Mononuclear cell (primary cell): ENCODE results near the gene CARMIL1. TPM values are rescaled to one million over a fixed set of nuclear protein-coding genes. Genes with fewer than 3 reads are reported as not detected.
A peak's percentile ranks its signal among the peaks of the same experiment; 100 is the strongest.

Source experiments
- H3K27me3 ChIP-seq: 2 replicates; pipeline ENCODE4 v1.6.0; 2011; ENCODE audit warnings: low read length, control low read depth; ENCODE audit not compliant: insufficient read depth
- H3K4me1 ChIP-seq: 2 replicates; pipeline ENCODE4 v1.5.1; 2011; ENCODE audit warnings: mild to moderate bottlenecking, low read length, control low read depth; ENCODE audit not compliant: insufficient read depth
- H3K4me3 ChIP-seq: 2 replicates; pipeline ENCODE4 v1.5.1; 2011; ENCODE audit warnings: mild to moderate bottlenecking, low read length, moderate library complexity
- H3K9me3 ChIP-seq: 2 replicates; pipeline ENCODE4 v1.5.1; 2011; ENCODE audit warnings: low read depth, mild to moderate bottlenecking, control low read depth, low read length
- total RNA-seq: library from RNA; depleted of rRNA; stranded (reverse); fragments of >200 nt; gene quantifications from one replicate; pipeline ENCODE4 v1.2.3, GENCODE V29; 2012

CARMIL1 gene
- total RNA-seq, 1 donor = 3.1 TPM

GRCh38 chr6:25257686-25258348 is 21.4 kb upstream of the CARMIL1 start:
- Histone ChIP-seq H3K4me1 (no peaks in the 10 kb centered on the region), H3K4me3 (no peak overlapping the region), H3K9me3 (no peaks in the 10 kb centered on the region), H3K27me3 (no peaks in the 10 kb centered on the region)

- no peak overlapping the region for H3K4me3 ChIP-seq
- H3K27me3 ChIP-seq = no peaks in the 10 kb centered on the region
- no peaks in the 10 kb centered on the region for H3K4me1 ChIP-seq
- no peaks in the 10 kb centered on the region for H3K9me3 ChIP-seq
Measured at GRCh38 chr6:25259756-25260155, 19.4 kb upstream of the CARMIL1 start.

GRCh38 chr6:25263657-25264056 is 15.5 kb upstream of the CARMIL1 start:
- no peaks in the 10 kb centered on the region for H3K9me3 ChIP-seq
- H3K4me1 ChIP-seq = no peaks in the 10 kb centered on the region
- H3K4me3 ChIP-seq = no peak overlapping the region
- no peaks in the 10 kb centered on the region for H3K27me3 ChIP-seq

- Histone ChIP-seq H3K27me3 (no peaks in the 10 kb centered on the region), H3K4me1 (no peaks in the 10 kb centered on the region), H3K4me3 (no peak overlapping the region), H3K9me3 (no peaks in the 10 kb centered on the region)
Measured at GRCh38 chr6:25266456-25267100, 12.6 kb upstream of the CARMIL1 start.

GRCh38 chr6:25267662-25268061 is 11.5 kb upstream of the CARMIL1 start:
- Histone ChIP-seq H3K4me3 (no peak overlapping the region), H3K4me1 (no peaks in the 10 kb centered on the region), H3K27me3 (peaks cover 4% of the 10 kb centered on the region), H3K9me3 (no peaks in the 10 kb centered on the region)

- Histone ChIP-seq H3K4me3 (no peak overlapping the region), H3K9me3 (no peaks in the 10 kb centered on the region), H3K4me1 (no peaks in the 10 kb centered on the region), H3K27me3 (peaks cover 4% of the 10 kb centered on the region)
Measured at GRCh38 chr6:25270559-25270958, 8.6 kb upstream of the CARMIL1 start.

GRCh38 chr6:25275436-25275835 is 3.7 kb upstream of the CARMIL1 start:
- H3K4me3 ChIP-seq = no peak overlapping the region
- peaks cover 18% of the 10 kb centered on the region for H3K4me1 ChIP-seq
- H3K27me3 ChIP-seq = peaks cover 6% of the 10 kb centered on the region
- no peaks in the 10 kb centered on the region for H3K9me3 ChIP-seq

GRCh38 chr6:25277386-25277785 is 1.8 kb upstream of the CARMIL1 start:
- H3K9me3 ChIP-seq = no peaks in the 10 kb centered on the region
- H3K27me3 ChIP-seq = peaks cover 5% of the 10 kb centered on the region
- H3K4me1 ChIP-seq = peaks cover 19% of the 10 kb centered on the region
- no peak overlapping the region for H3K4me3 ChIP-seq

GRCh38 chr6:25277857-25278256 is 1.3 kb upstream of the CARMIL1 start:
- H3K4me3 ChIP-seq = no peak overlapping the region
- peaks cover 19% of the 10 kb centered on the region for H3K4me1 ChIP-seq
- H3K9me3 ChIP-seq = no peaks in the 10 kb centered on the region
- H3K27me3 ChIP-seq = peaks cover 3% of the 10 kb centered on the region

- no peaks in the 10 kb centered on the region for H3K9me3 ChIP-seq
- peaks cover 3% of the 10 kb centered on the region for H3K27me3 ChIP-seq
- H3K4me3 ChIP-seq = peak overlapping the region; percentile 70
- H3K4me1 ChIP-seq = peaks cover 19% of the 10 kb centered on the region
Measured at GRCh38 chr6:25278261-25278913, 787 bp upstream of the CARMIL1 start.

- H3K4me1 ChIP-seq = peaks cover 19% of the 10 kb centered on the region
- H3K9me3 ChIP-seq = no peaks in the 10 kb centered on the region
Measured at GRCh38 chr6:25279748-25280343, 672 bp downstream of the CARMIL1 start.

GRCh38 chr6:25280344-25281074 is 1.3 kb downstream of the CARMIL1 start:
- Histone ChIP-seq H3K9me3 (no peaks in the 10 kb centered on the region), H3K4me1 (peaks cover 19% of the 10 kb centered on the region), H3K27me3 (peaks cover 3% of the 10 kb centered on the region), H3K4me3 (peak overlapping the region; percentile 70)

More at GRCh38 chr6:25279748-25280343, 672 bp downstream of the CARMIL1 start:
- Histone ChIP-seq H3K4me3 (peak overlapping the region; percentile 70), H3K27me3 (peaks cover 3% of the 10 kb centered on the region)

- Histone ChIP-seq H3K4me3 (no peak overlapping the region), H3K27me3 (no peaks in the 10 kb centered on the region), H3K9me3 (no peaks in the 10 kb centered on the region), H3K4me1 (no peaks in the 10 kb centered on the region)
Measured at GRCh38 chr6:25286891-25287290, 7.7 kb downstream of the CARMIL1 start.

GRCh38 chr6:25287941-25288340 is 8.8 kb downstream of the CARMIL1 start:
- H3K27me3 ChIP-seq = no peaks in the 10 kb centered on the region
- H3K4me1 ChIP-seq = no peaks in the 10 kb centered on the region

GRCh38 chr6:25288518-25288917 is 9.3 kb downstream of the CARMIL1 start:
- Histone ChIP-seq H3K27me3 (no peaks in the 10 kb centered on the region), H3K9me3 (no peaks in the 10 kb centered on the region), H3K4me1 (no peaks in the 10 kb centered on the region), H3K4me3 (no peak overlapping the region)

More at GRCh38 chr6:25287941-25288340, 8.8 kb downstream of the CARMIL1 start:
- Histone ChIP-seq H3K4me3 (no peak overlapping the region), H3K9me3 (no peaks in the 10 kb centered on the region)
